HG02885 (cell line): ENCODE results near the gene SERPINA4.

Source experiments
- ATAC-seq: cut with Tn5 transposase; IDR thresholded peaks from one replicate; pipeline ENCODE4 v1.9.1; 2021; ENCODE audit warnings: mild to moderate bottlenecking; ENCODE audit not compliant: unreplicated experiment, poor library complexity

SERPINA4 gene

GRCh38 chr14:94560751-94561655, at the start of gene SERPINA4:
TSS of gene SERPINA4 (plus strand) at chr14:94561442. CDS start at chr14:94563483, 2,041 bp downstream.
- ATAC-seq: no peak

GRCh38 chr14:94514351-94514750, 46.9 kb upstream of the SERPINA4 start:
- ATAC-seq: no peak

- ATAC-seq: no peak
Measured at GRCh38 chr14:94515426-94515825, 45.8 kb upstream of the SERPINA4 start.

DNA sequence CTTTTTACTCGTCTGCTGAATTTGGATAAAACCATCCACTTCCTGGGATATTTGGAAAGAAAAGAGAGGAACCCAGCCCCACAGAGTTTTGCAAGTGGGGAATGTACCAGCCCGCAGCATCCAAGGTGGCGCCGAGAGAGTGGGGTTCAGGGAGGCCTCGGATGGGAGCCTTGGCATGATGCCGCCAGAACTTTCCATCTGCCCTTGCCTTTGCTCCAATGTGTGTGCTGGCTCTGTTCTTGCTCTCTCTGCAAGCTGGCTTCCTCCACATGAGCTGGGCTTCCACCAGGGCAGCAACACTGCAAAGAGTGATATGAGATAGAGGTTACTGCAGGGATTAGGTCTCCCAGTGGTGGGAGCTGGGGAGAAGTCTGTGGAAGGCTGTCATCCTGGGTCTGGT, 45.4 kb upstream of the SERPINA4 start:
- ATAC-seq: no peak

DNA sequence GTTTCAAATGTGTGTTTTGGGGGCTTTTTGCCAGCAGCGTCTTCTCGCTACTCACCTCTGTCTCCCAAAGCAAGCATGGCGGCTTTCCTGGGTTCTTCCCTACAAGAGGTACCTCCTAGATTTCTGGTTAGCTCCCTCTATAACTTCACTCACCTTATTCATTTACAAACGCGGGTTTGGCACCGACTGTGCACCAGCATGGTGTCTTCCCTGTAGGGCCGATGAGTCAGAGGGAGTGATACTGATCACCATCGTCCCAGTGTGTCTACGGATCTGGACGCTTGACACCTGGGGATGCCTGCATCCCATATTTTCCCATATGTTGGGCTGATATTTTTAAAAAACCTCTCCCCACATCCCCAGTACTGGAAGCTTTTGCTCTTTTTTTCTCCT, 44.0 kb upstream of the SERPINA4 start:
- ATAC-seq: no peak

GRCh38 chr14:94517641-94518257, 43.5 kb upstream of the SERPINA4 start:
- ATAC-seq: no peak

DNA sequence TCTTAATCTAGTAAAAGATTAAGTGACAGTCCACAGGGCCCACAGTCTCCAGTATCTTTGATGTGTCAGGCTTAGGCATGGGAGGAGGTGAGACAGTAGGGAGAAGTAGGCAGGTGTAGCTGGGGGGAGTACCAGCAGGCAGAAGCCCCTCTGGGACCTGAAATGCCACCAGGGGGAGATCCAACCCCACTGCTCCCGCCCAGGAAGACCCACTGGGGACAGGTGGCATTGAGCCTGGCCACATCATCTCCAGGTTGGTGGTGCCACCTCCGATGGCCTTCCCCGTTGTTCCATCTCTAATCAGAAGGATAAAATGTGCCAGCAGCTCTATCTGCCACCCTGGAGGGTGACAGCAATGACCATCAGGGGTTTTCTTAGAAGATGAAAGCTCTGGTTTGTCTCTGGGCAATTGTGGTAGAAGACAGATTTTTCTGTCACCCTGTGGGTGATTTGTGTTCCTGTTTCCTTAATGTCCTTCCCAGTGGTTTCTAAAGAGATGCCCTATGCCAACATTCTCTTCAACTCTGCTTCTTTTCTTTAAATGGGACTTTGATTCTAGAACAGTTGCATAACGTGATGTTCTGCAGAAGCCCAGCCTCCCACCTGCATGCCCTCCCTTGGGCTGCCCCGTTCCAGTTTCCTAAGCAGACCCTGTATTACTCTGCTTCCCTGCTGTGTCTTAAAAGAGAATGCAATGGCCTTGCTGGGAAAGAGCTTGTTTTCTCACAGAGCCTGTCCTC, 39.7 kb upstream of the SERPINA4 start:
- ATAC-seq: no peak

DNA sequence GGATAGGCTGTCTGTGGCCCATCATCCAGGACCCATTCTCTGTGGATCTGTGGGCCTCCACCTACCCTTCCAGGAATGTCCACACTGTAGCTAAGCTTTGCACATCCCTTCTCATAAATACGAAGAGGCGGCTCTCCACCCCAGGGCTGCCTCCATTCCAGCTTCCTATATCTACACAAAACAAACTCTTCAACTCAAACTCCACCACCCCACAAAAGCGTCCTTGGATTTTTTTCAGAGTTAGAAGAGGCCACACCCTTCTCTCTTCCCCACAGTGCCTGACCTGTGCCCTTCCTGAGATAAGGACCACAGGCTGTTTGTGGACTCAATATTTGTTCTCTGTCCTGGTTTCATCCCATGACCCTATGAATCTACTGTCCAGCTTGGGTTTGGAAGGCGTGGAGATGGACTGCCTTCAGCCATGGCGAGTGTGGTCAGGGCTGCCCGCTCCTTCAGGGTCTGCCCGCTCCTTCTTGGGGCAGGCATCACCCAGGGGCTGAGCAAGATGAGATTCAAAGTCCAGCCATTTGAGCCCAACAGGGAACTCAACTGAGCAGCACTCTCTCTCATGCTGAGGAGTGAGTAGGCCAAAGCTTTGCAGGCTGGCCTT, 39.0 kb upstream of the SERPINA4 start:
- no peak for ATAC-seq

- no peak for ATAC-seq
Measured at GRCh38 chr14:94523265-94523664, 38.0 kb upstream of the SERPINA4 start.

DNA sequence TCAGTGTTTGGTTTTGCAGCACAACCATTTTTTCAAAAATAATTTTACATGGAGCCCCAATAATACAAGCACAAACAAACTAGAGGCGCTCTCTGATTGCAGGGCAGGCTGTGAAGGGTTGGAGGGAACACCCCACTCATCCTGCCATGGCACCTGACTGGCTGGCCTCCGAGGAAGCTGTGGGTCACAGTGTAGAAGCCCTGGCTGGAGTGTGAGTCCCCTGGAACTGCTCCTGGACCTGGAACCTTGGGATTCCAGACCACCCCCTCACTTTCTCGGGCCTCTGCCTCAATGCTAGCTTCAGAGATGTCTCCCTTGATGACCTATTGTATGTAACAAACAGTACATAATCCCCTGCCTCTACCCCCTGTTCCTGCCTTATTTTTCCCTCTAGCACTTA, 37.1 kb upstream of the SERPINA4 start:
- no peak for ATAC-seq

GRCh38 chr14:94531187-94531586, 30.1 kb upstream of the SERPINA4 start:
- no peak for ATAC-seq

DNA sequence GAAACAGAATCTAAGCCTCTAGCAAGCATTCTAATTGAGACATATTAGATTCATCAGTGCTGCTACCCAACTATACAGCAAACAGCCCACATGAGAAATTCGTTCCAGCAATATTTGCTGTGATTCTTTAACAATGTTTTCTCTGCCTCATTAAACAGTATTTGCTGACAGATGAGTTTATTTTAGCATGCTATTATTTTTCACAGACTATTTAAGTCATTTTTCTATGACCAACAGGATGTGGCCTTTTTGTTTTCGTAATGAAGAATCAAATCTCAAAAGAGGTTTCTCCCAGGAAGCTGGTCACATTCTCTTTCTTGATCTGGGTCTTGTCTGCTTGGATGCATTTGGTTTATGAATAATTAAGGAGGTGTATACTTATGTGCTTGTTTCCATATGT, 28.8 kb upstream of the SERPINA4 start:
- no peak for ATAC-seq

DNA sequence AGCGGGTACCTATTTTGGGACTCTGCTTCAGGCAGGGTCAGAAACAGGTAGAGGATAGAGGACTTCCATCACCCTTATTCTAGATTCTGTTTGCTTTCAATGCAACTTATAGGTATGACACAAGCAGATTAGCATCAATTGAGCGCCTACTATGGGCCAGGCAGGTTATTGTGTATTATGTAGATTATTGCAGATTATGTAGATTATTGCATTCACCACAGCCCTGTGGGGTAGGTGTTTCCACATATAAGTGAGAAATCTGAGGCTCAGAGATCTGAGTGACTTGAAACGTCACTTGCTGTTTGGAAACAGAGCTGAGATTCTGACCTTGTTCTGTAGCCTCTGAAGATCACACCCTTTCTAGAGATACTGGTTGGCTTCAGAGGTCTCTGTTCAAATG, 25.7 kb upstream of the SERPINA4 start:
- no peak for ATAC-seq

GRCh38 chr14:94536836-94537235, 24.4 kb upstream of the SERPINA4 start:
- ATAC-seq: no peak

- ATAC-seq: no peak
Measured at GRCh38 chr14:94538070-94538740, 23.0 kb upstream of the SERPINA4 start.

DNA sequence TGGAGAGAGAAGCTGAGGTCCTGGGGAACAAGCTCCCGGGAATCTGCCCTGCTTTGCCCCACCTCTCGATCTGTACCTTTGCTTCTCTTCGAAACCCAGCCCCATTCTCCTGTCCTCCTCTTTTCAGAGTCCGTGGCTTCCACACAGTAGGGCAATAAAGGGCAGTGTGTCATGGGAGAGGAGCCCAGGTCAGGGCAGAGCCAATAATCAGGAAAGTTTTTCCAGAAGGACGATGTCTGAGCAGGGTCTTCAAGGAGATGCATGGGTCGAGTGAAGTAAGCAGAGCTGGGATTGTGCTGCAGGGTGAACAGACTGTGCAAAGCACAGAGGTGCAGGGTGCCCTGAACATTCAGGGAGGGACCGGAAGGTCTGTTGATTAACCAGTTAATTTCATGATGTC, 22.1 kb upstream of the SERPINA4 start:
- no peak for ATAC-seq

- no peak for ATAC-seq
Measured at GRCh38 chr14:94540031-94540794, 21.0 kb upstream of the SERPINA4 start.

DNA sequence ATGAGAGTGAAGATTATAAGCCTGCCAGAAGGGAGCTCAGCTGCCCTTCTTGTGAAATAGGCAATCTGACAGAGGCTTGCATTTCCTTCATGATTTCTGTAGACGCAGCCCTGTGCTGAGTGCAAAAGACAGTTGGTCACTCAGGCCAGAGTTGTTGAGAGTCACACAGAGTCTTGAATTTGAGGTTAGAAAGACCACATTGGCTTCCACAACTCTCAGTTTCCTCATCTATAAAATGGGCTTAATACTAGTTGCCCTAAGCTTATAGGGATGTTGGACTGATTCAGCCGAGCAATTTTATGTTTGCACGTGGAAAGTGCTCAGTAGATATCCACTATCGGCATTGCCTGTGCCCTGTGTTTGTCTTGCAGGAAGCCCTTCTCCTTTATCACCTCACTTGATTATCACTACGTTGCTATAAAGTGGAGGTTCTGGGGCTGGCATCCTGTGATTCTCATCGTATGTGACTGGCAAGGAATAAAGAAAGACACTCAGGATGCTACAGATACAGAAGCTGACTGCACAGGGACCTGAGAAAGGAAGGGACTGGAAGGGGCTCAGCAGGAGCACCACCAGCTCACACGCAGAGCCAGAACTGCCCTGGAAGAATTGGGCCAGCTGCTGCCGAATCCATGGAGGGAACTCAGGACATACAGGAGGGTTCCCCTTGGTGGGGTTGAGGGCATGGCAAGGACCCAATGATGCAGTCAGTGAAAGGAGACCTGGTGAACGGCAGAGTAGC, 19.8 kb upstream of the SERPINA4 start:
- no peak for ATAC-seq
